Esophagus muscularis mucosa (tissue), 3 donors: ENCODE data around the gene TRIM67.

Source experiments
- CTCF ChIP-seq, 3 experiments: fragments of 200-600 bp in 2 of 3; fragments of 450-650 bp in 1 of 3; sonication (generic) in 2 of 3; IDR thresholded peaks; one replicate each; pipeline ENCODE4 v1.5.1; 2017 to 2019; ENCODE audit warnings: antibody characterized with exemption in 3 of 3, mild to moderate bottlenecking in 2 of 3, moderate library complexity in 1 of 3
- POLR2A ChIP-seq: fragments of 450-650 bp; IDR thresholded peaks from one replicate; pipeline ENCODE4 v1.6.1; 2017; ENCODE audit warnings: antibody characterized with exemption, moderate library complexity, mild to moderate bottlenecking, low read depth
- POLR2AphosphoS5 ChIP-seq, 2 donors: sonication (generic); formaldehyde crosslinking; IDR thresholded peaks; one replicate each; pipeline ENCODE4 v1.6.1; 2017; ENCODE audit warnings: antibody characterized with exemption in 2 of 2

GRCh38 chr1:231188072-231188471 lies 26.2 kb downstream of the TRIM67 start:
- TF ChIP-seq POLR2AphosphoS5 (IDR thresholded peaks at IDR 0.05) (no peak), CTCF (IDR thresholded peaks at IDR 0.05) (no peak), POLR2A (no peak)
